AG04449 (cell line): ENCODE data around the gene HNRNPC.

ENCODE experiments used
- CTCF ChIA-PET: fragments of 350-600 bp; formaldehyde crosslinking; extraction: SDS; loops from one replicate; lab custom pipeline; 2021; ENCODE audit warnings: antibody characterized with exemption; lab: Yijun Ruan, JAX
- POLR2A ChIA-PET: fragments of 400-600, 350-600 bp; formaldehyde crosslinking; extraction: SDS; loops from one replicate; lab custom pipeline; 2020; ENCODE audit warnings: antibody characterized with exemption, inconsistent platforms; lab: Yijun Ruan, JAX
- DNase-seq: peaks from one replicate; pipeline ENCODE4 v3.0.0-alpha.2; 2010; ENCODE audit warnings: low read depth, low spot score
- H3K4me3 ChIP-seq: 2 replicates; pipeline ENCODE4 v1.5.1; 2011; ENCODE audit warnings: low read depth, mild to moderate bottlenecking, control low read depth, low read length
- CTCF ChIP-seq: IDR thresholded peaks from one replicate; pipeline ENCODE4 v1.5.1; 2011; ENCODE audit warnings: mild to moderate bottlenecking, moderate library complexity, low read length, control low read depth, inconsistent platforms; ENCODE audit not compliant: insufficient read depth; ENCODE audit errors: missing control alignments

The HNRNPC gene

GRCh38 chr14:21208554-21208953 lies 60.7 kb downstream of the HNRNPC start:
- POLR2A ChIA-PET = no interaction called here
- TF ChIP-seq CTCF = no peak
- CTCF ChIA-PET = no interaction called here

GRCh38 chr14:21206753-21207684 lies 62.2 kb downstream of the HNRNPC start:
- CTCF ChIA-PET = interaction anchor here (1.7 kb wide), 1 partner anchor 14 kb away, joined by 3 read pairs; no protein-coding TSS in a partner anchor
- POLR2A ChIA-PET = no interaction called here
- H3K4me3 ChIP-seq = no peak overlapping the region
- TF ChIP-seq CTCF = no peak
- no peak for DNase-seq

More at GRCh38 chr14:21208554-21208953, 60.7 kb downstream of the HNRNPC start:
- DNase-seq = no peak
- no peak overlapping the region for H3K4me3 ChIP-seq

- ChIA-PET POLR2A (no interaction called here), CTCF (interaction anchor here (1.7 kb wide), 1 partner anchor 13 kb away, joined by 3 read pairs; no protein-coding TSS in a partner anchor)
- no peak overlapping the region for H3K4me3 ChIP-seq
Measured at GRCh38 chr14:21205678-21206581, 63.3 kb downstream of the HNRNPC start.

GRCh38 chr14:21205026-21205677 lies 64.1 kb downstream of the HNRNPC start:
- no peak for DNase-seq
- TF ChIP-seq CTCF = no peak
- ChIA-PET CTCF (no interaction called here), POLR2A (no interaction called here)
- no peak overlapping the region for H3K4me3 ChIP-seq

More at GRCh38 chr14:21205678-21206581, 63.3 kb downstream of the HNRNPC start:
- no peak for DNase-seq
- TF ChIP-seq CTCF = no peak

- H3K4me3 ChIP-seq = no peak overlapping the region
- DNase-seq = no peak
- ChIA-PET POLR2A (no interaction called here), CTCF (no interaction called here)
- no peak for TF ChIP-seq CTCF
Measured at GRCh38 chr14:21204167-21205025, 64.8 kb downstream of the HNRNPC start.
